EH (cell line): ENCODE results near the gene SLC30A10.
"Not testable (repeated sequence)": the region's sequence is repeated elsewhere in the genome, so short reads cannot be mapped to it uniquely, and the experiment has no call there.

ENCODE experiments used
- DNase-seq: peaks from one replicate; pipeline ENCODE4 v3.0.0-alpha.2; 2015; ENCODE audit warnings: low read depth

The SLC30A10 gene

GRCh38 chr1:219891846-219892245 is 36.5 kb downstream of the SLC30A10 start:
- DNase-seq: not testable (repeated sequence)

DNA sequence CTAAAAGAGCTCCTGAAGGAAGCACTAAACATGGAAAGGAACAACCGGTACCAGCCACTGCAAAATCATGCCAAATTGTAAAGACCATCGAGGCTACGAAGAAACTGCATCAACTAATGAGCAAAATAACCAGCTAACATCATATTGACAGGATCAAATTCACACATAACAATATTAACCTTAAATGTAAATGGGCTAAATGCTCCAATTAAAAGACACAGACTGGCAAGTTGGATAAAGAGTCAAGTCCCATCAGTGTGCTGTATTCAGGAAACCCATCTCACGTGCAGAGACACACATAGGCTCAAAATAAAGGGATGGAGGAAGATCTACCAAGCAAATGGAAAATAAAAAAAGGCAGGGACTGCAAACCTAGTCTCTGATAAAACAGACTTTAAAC is 39.7 kb downstream of the SLC30A10 start:
- DNase-seq: not testable (repeated sequence)

- no peak for DNase-seq
These were observed 42.7 kb downstream of the SLC30A10 start for GRCh38 chr1:219885680-219886079.

GRCh38 chr1:219883400-219884332 is 44.7 kb downstream of the SLC30A10 start:
- no peak for DNase-seq

GRCh38 chr1:219882755-219883154 is 45.6 kb downstream of the SLC30A10 start:
- no peak for DNase-seq

DNA sequence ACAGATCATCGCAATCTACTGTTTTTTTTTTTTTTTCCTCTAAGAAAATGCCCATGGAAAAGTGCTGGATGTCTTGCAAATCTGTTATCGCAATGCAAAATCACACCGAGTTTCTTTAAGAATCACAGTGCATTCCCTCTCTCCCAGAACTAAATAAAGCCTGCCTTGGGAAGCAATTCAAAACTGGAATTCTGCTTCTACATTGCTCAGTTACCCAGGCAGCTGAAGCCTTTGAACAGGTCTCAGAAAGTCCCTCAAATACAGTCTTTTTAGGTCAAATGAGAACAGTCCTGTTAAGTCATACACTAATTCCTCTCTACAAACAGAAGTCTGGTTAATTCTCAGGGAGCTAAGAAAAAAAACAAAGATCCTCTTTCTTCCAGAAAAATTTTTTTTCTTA is 46.3 kb downstream of the SLC30A10 start:
- DNase-seq: no peak

GRCh38 chr1:219880765-219881457 is 47.4 kb downstream of the SLC30A10 start:
- DNase-seq: no peak

DNA sequence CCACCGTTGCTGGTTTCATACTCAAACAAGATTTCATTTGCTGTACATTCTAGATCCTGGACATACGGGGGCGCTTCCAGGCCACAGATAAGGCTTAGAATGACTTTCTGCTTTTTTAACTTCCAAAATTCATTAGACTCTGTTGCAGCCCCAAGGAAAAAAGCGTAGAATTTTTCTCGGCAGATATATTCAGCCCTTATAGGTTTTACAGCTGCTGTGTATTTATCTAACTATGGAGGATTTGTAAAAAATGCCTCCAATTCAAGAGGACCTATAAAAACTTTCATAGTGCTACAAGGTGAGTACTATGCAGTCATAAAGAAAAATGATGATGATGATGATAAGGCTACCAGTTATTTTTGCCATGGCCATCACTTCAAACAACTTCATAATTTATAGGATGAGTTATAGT is 51.6 kb downstream of the SLC30A10 start:
- DNase-seq: no peak

DNA sequence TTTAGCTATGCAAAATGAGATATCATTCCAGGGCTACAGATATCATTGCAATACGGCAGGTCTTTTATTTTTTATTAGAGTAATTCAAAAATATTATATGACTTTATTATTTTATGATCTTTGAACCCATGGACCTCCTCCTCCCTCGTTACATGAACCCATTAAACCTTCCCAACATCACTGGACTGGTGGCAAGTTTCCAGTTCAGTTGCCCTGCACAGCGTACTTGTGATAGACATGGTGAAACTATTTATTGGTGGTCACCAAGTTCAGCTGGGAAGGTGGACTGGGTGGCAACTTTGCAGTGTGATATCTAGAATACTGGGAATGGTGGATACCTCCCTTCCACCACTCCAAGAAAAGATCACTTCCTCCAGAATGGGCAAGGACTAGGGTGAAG is 52.5 kb downstream of the SLC30A10 start:
- DNase-seq: no peak

- DNase-seq: not testable (repeated sequence)
These were observed 55.8 kb downstream of the SLC30A10 start for GRCh38 chr1:219872538-219872937.

DNA sequence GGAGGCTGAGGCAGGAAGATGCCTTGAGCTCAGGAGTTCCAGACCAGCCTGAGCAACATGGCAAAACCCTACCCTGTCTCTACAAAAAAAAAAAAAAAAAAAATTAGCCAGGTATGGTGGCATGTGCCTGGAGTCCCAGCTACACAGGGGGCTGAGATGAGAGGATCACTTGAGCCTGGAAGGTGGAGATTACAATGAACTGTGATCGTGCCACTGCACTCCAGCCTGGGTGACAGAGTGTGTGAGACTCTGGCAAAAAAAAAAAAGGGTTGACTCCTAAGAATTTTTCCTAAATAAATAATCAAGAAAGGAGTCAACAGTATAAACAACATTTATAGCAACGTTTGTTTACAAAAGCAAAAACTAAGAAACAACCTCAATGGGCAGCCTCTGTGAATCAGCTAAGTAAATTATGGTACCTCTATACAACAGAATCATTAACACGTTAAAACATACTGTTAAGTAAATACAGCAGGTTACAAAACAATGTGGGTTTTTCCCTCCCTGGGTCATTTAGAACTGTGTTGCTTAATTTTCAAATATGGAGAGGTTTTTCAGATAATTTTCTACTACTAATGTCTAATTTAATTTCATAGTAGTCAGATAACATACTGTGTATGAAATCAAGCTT is 56.8 kb downstream of the SLC30A10 start:
- DNase-seq: no peak

DNA sequence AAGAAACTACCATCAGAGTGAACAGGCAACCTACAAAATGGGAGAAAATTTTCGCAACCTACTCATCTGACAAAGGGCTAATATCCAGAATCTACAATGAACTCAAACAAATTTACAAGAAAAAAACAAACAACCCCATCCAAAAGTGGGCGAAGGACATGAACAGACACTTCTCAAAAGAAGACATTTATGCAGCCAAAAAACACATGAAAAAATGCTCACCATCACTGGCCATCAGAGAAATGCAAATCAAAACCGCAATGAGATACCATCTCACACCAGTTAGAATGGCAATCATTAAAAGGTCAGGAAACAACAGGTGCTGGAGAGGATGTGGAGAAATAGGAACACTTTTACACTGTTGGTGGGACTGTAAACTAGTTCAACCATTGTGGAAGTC is 59.7 kb downstream of the SLC30A10 start:
- DNase-seq: not testable (repeated sequence)
